GM18505 (cell line): ENCODE results near the gene PARD3.

Experiments
- ATAC-seq: cut with Tn5 transposase; IDR thresholded peaks from one replicate; pipeline ENCODE4 v1.9.1; 2021; ENCODE audit not compliant: unreplicated experiment
- POLR2A ChIP-seq: IDR thresholded peaks from 4 replicates; pipeline ENCODE4 v1.6.1; 2011; ENCODE audit warnings: borderline replicate concordance; ENCODE audit not compliant: insufficient read depth, insufficient read length; ENCODE audit errors: extremely low read depth

Gene PARD3

GRCh38 chr10:34474555-34475273 is 340.4 kb downstream of the PARD3 start:
- no peak for ATAC-seq
- TF ChIP-seq POLR2A, result no peak

GRCh38 chr10:34474009-34474376 is 341.1 kb downstream of the PARD3 start:
- no peak for TF ChIP-seq POLR2A
- no peak for ATAC-seq

- ATAC-seq, result no peak
These were observed 341.7 kb downstream of the PARD3 start for GRCh38 chr10:34473174-34474008.

GRCh38 chr10:34470307-34470706 is 344.8 kb downstream of the PARD3 start:
- TF ChIP-seq POLR2A, result no peak
- ATAC-seq, result no peak

More at GRCh38 chr10:34473174-34474008, 341.7 kb downstream of the PARD3 start:
- TF ChIP-seq POLR2A, result no peak

- ATAC-seq, result no peak
These were observed 345.6 kb downstream of the PARD3 start for GRCh38 chr10:34469446-34469845.

GRCh38 chr10:34467902-34468301 is 347.2 kb downstream of the PARD3 start:
- no peak for ATAC-seq
- TF ChIP-seq POLR2A, result no peak

More at GRCh38 chr10:34469446-34469845, 345.6 kb downstream of the PARD3 start:
- TF ChIP-seq POLR2A, result no peak

GRCh38 chr10:34467364-34467763 is 347.7 kb downstream of the PARD3 start:
- no peak for TF ChIP-seq POLR2A
- ATAC-seq, result no peak

GRCh38 chr10:34465678-34466077 is 349.4 kb downstream of the PARD3 start:
- ATAC-seq, result no peak
- TF ChIP-seq POLR2A, result no peak

- no peak for TF ChIP-seq POLR2A
- ATAC-seq, result no peak
These were observed 350.5 kb downstream of the PARD3 start for GRCh38 chr10:34464591-34464990.

GRCh38 chr10:34464000-34464399 is 351.1 kb downstream of the PARD3 start:
- ATAC-seq, result no peak
- no peak for TF ChIP-seq POLR2A

GRCh38 chr10:34462993-34463392 is 352.1 kb downstream of the PARD3 start:
- ATAC-seq, result no peak
- TF ChIP-seq POLR2A, result no peak

GRCh38 chr10:34462056-34462455 is 353.0 kb downstream of the PARD3 start:
- TF ChIP-seq POLR2A, result no peak
- no peak for ATAC-seq

GRCh38 chr10:34454590-34455261 is 360.4 kb downstream of the PARD3 start:
- no peak for ATAC-seq
- TF ChIP-seq POLR2A, result no peak

- ATAC-seq, result no peak
- TF ChIP-seq POLR2A, result no peak
These were observed 365.3 kb downstream of the PARD3 start for GRCh38 chr10:34449836-34450235.

GRCh38 chr10:34446049-34446448 is 369.0 kb downstream of the PARD3 start:
- TF ChIP-seq POLR2A, result no peak
- no peak for ATAC-seq
